Measurements from ENCODE around the gene STXBP2.

DNA sequence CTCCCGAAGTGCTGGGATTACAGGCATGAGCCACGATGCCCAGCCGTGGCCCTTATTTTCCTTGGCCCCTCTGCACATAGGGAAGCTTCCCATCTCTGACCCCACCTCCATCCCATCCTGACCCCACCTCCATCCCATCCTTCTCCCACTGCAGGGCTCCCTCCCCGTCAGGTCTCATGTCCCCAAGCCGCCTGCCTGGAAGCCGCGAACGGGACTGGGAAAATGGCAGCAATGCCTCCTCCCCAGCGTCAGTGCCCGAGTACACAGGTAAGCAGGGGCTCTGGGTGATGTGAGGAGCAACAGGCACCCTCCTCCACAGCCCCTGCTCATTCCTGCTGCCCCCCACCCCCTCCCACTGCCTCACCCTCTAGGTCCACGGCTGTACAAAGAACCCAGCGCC lies 19.7 kb upstream of the STXBP2 start:
- TF ChIP-seq EZH2 (IDR thresholded peaks at IDR 0.05) (no peak), POLR2AphosphoS5 (IDR thresholded peaks at IDR 0.05; ENCODE audit: borderline replicate concordance, low read depth, low read length) (no peak), FOXP2 (optimal IDR thresholded peaks at IDR 0.05; ENCODE audit: control extremely low read depth, extremely low read length, insufficient read depth) (no peak)
